ENCODE measurements around the gene GIMAP7. TPM values are rescaled to one million over a fixed set of nuclear protein-coding genes. Genes with fewer than 3 reads are reported as not detected.

GIMAP7 gene
- total RNA-seq, 4 donors from 2014 or later, result 14.6 to 70.8 (median 28.8) TPM

DNA sequence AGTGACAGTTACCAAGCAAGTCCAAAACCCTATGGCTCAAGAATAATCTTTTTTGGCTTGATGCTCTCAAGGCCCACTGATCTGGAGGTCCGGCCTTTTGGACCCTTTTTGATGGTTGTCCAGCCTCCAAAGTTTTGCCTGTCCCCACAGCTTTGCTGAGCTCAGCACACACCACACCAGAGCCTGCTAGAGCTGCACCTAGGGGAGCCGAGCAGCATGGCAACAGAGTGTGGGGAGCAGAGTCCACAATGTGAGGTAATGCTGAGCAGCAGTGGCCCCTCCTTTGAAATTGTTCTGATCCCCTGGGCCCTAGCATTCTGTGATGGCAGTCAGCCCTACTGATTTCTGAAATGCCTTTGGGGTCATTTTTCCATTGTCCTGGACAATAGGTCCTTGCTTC lies 9.3 kb downstream of the GIMAP7 start:
- no peak overlapping the region for H3K4me3 ChIP-seq
- intact Hi-C loops (cut with DNase I; ENCODE audit: low total_unique reads), result no loop called here
- DNase-seq, result no peak
- no peaks in the 10 kb centered on the region for H3K27me3 ChIP-seq
- H3K4me1 ChIP-seq, result no peaks in the 10 kb centered on the region
- no peak overlapping the region for H3K27ac ChIP-seq
- H3K36me3 ChIP-seq, result no peaks in the 10 kb centered on the region
- no peaks in the 10 kb centered on the region for H3K9me3 ChIP-seq
- no peak for TF ChIP-seq POLR2A (IDR thresholded peaks at IDR 0.05)
- TF ChIP-seq, protein P1, sequence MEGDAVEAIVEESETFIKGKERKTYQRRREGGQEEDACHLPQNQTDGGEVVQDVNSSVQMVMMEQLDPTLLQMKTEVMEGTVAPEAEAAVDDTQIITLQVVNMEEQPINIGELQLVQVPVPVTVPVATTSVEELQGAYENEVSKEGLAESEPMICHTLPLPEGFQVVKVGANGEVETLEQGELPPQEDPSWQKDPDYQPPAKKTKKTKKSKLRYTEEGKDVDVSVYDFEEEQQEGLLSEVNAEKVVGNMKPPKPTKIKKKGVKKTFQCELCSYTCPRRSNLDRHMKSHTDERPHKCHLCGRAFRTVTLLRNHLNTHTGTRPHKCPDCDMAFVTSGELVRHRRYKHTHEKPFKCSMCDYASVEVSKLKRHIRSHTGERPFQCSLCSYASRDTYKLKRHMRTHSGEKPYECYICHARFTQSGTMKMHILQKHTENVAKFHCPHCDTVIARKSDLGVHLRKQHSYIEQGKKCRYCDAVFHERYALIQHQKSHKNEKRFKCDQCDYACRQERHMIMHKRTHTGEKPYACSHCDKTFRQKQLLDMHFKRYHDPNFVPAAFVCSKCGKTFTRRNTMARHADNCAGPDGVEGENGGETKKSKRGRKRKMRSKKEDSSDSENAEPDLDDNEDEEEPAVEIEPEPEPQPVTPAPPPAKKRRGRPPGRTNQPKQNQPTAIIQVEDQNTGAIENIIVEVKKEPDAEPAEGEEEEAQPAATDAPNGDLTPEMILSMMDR (IDR thresholded peaks at IDR 0.05), result no peak

DNA sequence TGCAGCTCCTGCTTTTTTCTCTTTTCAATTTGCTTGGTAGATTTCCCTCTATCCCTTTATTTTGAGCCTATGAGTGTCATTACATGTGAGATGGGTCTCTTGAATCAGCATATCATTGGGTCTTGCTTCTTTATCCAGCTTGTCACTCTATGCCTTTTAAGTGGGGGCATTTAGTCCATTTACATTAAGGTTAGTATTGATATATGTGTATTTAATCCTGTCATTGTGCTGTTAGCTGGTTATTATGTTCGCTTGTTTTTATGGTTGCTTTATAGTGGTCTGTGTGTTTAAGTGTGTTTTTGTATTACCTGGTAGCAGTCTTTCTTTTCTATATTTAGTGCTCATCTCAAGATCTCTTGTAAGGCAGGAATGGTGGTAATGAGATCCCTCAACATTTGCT lies 17.0 kb downstream of the GIMAP7 start:
- Histone ChIP-seq H3K4me1 (no peaks in the 10 kb centered on the region), H3K9me3 (no peaks in the 10 kb centered on the region), H3K27ac (no peak overlapping the region), H3K27me3 (no peaks in the 10 kb centered on the region), H3K4me3 (no peak overlapping the region), H3K36me3 (no peaks in the 10 kb centered on the region)
- no peak for DNase-seq
- TF ChIP-seq, protein P1 (IDR thresholded peaks at IDR 0.05), result no peak
- TF ChIP-seq POLR2A (IDR thresholded peaks at IDR 0.05), result no peak
- intact Hi-C loops (cut with DNase I; ENCODE audit: low total_unique reads), result no loop called here

DNA sequence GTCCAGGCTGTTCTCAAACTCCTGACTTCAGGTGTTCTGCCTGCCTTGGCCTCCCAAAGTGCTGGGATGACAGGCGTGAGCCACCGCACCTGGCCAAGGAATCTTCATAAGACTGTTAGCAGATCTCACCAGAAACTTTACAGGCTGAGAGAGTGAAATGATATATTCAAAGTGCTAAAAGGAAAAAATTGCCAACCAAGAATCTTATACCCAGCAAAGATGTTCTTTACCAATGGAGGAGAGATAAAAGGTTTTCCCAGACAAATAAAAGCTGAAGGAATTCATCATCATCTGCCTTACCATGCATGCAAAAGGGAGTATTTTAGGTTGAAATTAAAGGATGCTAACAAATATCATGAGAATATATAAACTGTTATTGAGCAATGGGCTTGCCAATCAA lies 23.6 kb downstream of the GIMAP7 start:
- Histone ChIP-seq H3K36me3 (no peaks in the 10 kb centered on the region), H3K4me3 (no peak overlapping the region), H3K9me3 (no peaks in the 10 kb centered on the region), H3K27ac (no peak overlapping the region), H3K4me1 (no peaks in the 10 kb centered on the region), H3K27me3 (no peaks in the 10 kb centered on the region)
- intact Hi-C loops (cut with DNase I; ENCODE audit: low total_unique reads), result no loop called here
- TF ChIP-seq, protein P1 (IDR thresholded peaks at IDR 0.05), result no peak
- no peak for TF ChIP-seq POLR2A (IDR thresholded peaks at IDR 0.05)
- no peak for DNase-seq

DNA sequence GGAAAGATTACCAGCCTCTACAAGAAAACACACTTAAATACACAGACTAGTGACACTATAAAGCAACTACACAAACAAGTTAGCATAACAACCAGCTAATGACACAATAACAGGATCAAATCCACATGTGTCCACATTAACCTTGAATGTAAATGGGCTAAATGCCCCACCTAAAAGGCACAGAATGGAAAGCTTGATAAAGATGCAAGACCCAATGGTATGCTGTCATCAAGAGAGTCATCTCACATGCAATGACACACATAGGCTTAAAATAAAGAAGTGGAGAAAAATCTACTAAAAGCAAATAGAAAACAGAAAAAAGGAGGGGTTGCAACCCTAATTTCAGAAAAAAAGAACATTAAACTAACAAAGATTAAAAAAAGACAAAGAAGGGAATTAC lies 38.5 kb downstream of the GIMAP7 start:
- TF ChIP-seq POLR2A (IDR thresholded peaks at IDR 0.05), result no peak
- TF ChIP-seq, protein P1 (IDR thresholded peaks at IDR 0.05), result no peak
- no peak overlapping the region for H3K4me3 ChIP-seq
- H3K4me1 ChIP-seq, result no peaks in the 10 kb centered on the region
- DNase-seq, result no peak
- intact Hi-C loops (cut with DNase I; ENCODE audit: low total_unique reads), result no loop called here
- no peaks in the 10 kb centered on the region for H3K9me3 ChIP-seq
- no peak overlapping the region for H3K27ac ChIP-seq
- no peaks in the 10 kb centered on the region for H3K36me3 ChIP-seq
- H3K27me3 ChIP-seq, result no peaks in the 10 kb centered on the region

DNA sequence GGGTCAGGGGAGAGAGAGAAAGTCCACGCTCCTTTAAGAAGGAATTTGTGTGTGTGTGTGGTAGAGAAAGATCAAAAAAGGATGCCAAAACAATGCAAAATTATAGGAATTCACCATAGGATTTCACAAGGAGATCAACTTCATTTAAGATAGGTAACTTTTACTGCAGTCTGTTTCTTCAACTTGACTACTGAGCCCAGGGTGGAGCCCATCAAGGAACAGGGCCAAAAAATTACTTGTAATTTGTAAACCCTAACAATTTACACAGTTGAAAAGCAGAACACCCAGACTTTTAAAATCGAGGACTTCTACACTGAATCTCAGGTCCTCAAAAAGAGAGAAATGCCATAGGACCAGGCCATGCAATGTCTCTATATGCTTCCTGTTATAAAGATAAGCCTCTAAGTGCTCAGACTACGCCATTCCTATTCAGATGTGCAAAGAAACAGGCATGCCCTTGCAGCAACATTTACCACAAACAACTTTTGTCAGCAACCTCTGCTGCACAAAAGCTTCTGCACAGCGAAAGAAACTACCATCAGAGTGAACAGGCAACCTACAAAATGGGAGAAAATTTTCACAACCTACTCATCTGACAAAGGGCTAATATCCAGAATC lies 42.0 kb downstream of the GIMAP7 start:
- Histone ChIP-seq H3K4me1 (no peaks in the 10 kb centered on the region), H3K9me3 (no peaks in the 10 kb centered on the region), H3K36me3 (no peaks in the 10 kb centered on the region), H3K27ac (peak overlapping the region in 1 of 2 donors; percentile 1), H3K27me3 (no peaks in the 10 kb centered on the region), H3K4me3 (no peak overlapping the region)
- intact Hi-C loops (cut with DNase I; ENCODE audit: low total_unique reads), result no loop called here
- DNase-seq, result no peak
- TF ChIP-seq, protein P1 (IDR thresholded peaks at IDR 0.05), result no peak
- no peak for TF ChIP-seq POLR2A (IDR thresholded peaks at IDR 0.05)
